Uterus (tissue), 2 donors: ENCODE measurements around the gene PMAIP1.

Experiments used
- POLR2A ChIP-seq, 2 donors: fragments of 450-650 bp; IDR thresholded peaks; one replicate each; pipeline ENCODE4 v1.6.1; 2016; ENCODE audit warnings: antibody characterized with exemption in 2 of 2, mild to moderate bottlenecking in 1 of 2, moderate library complexity in 1 of 2
- TF ChIP-seq, protein P1 (sequence below), 4 experiments: fragments of 200-600 bp in 2 of 4; fragments of 450-650 bp in 2 of 4; sonication (generic) in 2 of 4; IDR thresholded peaks; one replicate each; pipeline ENCODE4 v1.5.1; 2016 to 2019; ENCODE audit warnings: antibody characterized with exemption in 4 of 4, mild to moderate bottlenecking in 2 of 4, moderate library complexity in 1 of 4

DNA sequence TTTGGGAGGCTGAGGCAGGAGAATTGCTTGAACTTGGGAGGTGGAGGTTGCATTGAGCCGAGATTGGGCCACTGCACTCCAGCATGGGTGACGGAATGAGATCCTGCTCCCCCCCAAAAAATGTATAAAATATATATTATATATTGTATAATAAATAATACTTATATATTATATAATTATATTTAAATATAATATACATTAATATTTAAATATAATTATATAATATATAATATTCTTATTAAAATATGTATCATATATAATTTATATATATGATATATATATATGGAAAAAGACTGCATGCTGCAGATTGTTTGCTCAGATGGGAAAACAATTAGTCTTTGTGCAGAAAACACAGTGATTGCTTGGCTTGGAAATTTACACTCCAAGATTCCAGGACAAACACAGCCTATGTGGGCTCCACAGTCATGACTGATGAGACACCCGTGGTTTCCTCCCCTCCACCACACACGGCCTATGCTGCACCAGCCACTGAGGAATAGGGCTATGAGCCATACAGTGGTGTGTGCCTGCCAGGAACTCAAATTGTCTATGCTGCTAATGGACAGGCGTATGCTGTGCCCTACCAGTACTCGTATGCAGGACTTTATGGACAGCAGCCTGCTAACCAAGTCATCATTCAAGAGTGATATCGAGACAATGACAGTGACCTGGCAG is 30.0 kb downstream of the PMAIP1 start:
- TF ChIP-seq POLR2A (IDR thresholded peaks at IDR 0.05), result no peak
- TF ChIP-seq, protein P1, sequence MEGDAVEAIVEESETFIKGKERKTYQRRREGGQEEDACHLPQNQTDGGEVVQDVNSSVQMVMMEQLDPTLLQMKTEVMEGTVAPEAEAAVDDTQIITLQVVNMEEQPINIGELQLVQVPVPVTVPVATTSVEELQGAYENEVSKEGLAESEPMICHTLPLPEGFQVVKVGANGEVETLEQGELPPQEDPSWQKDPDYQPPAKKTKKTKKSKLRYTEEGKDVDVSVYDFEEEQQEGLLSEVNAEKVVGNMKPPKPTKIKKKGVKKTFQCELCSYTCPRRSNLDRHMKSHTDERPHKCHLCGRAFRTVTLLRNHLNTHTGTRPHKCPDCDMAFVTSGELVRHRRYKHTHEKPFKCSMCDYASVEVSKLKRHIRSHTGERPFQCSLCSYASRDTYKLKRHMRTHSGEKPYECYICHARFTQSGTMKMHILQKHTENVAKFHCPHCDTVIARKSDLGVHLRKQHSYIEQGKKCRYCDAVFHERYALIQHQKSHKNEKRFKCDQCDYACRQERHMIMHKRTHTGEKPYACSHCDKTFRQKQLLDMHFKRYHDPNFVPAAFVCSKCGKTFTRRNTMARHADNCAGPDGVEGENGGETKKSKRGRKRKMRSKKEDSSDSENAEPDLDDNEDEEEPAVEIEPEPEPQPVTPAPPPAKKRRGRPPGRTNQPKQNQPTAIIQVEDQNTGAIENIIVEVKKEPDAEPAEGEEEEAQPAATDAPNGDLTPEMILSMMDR (IDR thresholded peaks at IDR 0.05), result no peak
